Heart left ventricle (tissue), 16 donors: Measurements from ENCODE around the gene MT1M. TPM values are rescaled to one million over a fixed set of nuclear protein-coding genes. Genes with fewer than 3 reads are reported as not detected.

Experiments
- ATAC-seq, 4 donors: fragments of 200-7000 bp; cut with Tn5 transposase; one replicate each; pipeline ENCODE4 v1.9.1; 2020 to 2022; ENCODE audit warnings: moderate library complexity in 4 of 4, mild to moderate bottlenecking in 3 of 4, moderate number of reproducible peaks in 1 of 4
- DNase-seq, 5 donors: peaks; one replicate each; pipeline ENCODE4 v3.0.0-alpha.2; 2020
- H3K27ac ChIP-seq, 12 donors: fragments of 200-600 bp; sonication (generic) in 4 of 12; one replicate each; pipeline versions ENCODE4 v1.5.0 to v1.8.0; 2016 to 2022; ENCODE audit warnings: mild to moderate bottlenecking in 2 of 12
- H3K27me3 ChIP-seq, 9 donors: fragments of 200-600 bp; sonication (generic) in 2 of 9; one replicate each; pipeline versions ENCODE4 v1.5.1 to v1.8.0; 2016 to 2022; ENCODE audit warnings: mild to moderate bottlenecking in 3 of 9
- H3K36me3 ChIP-seq, 9 donors: fragments of 200-600 bp; sonication (generic) in 2 of 9; one replicate each; pipeline versions ENCODE4 v1.5.0 to v1.8.0; 2018 to 2022; ENCODE audit warnings: mild to moderate bottlenecking in 2 of 9
- H3K4me1 ChIP-seq, 12 donors: fragments of 200-600 bp; sonication (generic) in 4 of 12; one replicate each; pipeline versions ENCODE4 v1.5.0 to v1.8.0; 2016 to 2022; ENCODE audit warnings: mild to moderate bottlenecking in 3 of 12
- H3K4me3 ChIP-seq, 12 donors: fragments of 200-600 bp; sonication (generic) in 4 of 12; one replicate each; pipeline versions ENCODE4 v1.5.0 to v1.8.0; 2017 to 2022; ENCODE audit warnings: mild to moderate bottlenecking in 9 of 12, moderate library complexity in 4 of 12
- H3K9me3 ChIP-seq, 12 donors: fragments of 200-600 bp; sonication (generic) in 4 of 12; one replicate each; pipeline versions ENCODE4 v1.5.0 to v1.8.0; 2016 to 2022; ENCODE audit warnings: mild to moderate bottlenecking in 1 of 12
- POLR2A ChIP-seq, 2 donors: fragments of 450-650 bp; IDR thresholded peaks; one replicate each; pipeline ENCODE4 v1.6.1; 2017; ENCODE audit warnings: antibody characterized with exemption in 2 of 2, mild to moderate bottlenecking in 2 of 2, moderate library complexity in 2 of 2
- WGBS, 4 donors: extraction: QIAGEN DNeasy Blood & Tissue Kit in 2 of 4; methylation state at CpG; one replicate each; pipeline versions ENCODE4 v1.1.5 to v1.1.7; 2013 to 2018; 5-methylcytosine and 5-hydroxymethylcytosine counted together
- intact Hi-C, 10 donors: fragments of 100-400 bp; cut with DNase I; formaldehyde crosslinking; loops; one replicate each; pipeline versions ENCODE4 v1.11.1 to v1.14.2; 2022
- polyA plus RNA-seq, 2 donors: library from polyadenylated mRNA; stranded (reverse); fragments of 200-250 nt; gene quantifications; one replicate each; pipeline ENCODE4 v1.2.3, GENCODE V29; 2013
- total RNA-seq, 9 donors: library from RNA; depleted of rRNA in 2 of 9; stranded (reverse); fragments of >200 nt in 2 of 9; fragmentation: NEBNext Ultra II Directional in 3 of 9; extraction: Animal tissue kit (Norgen Biotek cat#: 25700) in 3 of 9; gene quantifications; one replicate each; pipeline versions ENCODE4 v1.1.0 to v1.2.4, GENCODE V29; 2016 to 2023
- TF ChIP-seq, protein P1 (sequence below), 12 donors: fragments of 200-600 bp; sonication (generic) in 4 of 12; IDR thresholded peaks; one replicate each; pipeline versions ENCODE4 v1.5.0 to v1.8.0; 2018 to 2022; ENCODE audit warnings: antibody characterized with exemption in 12 of 12, mild to moderate bottlenecking in 5 of 12
- donor health status: ischemic (EF 13 %, LVEDD 7.1; RV severe dilation, severe dysfunction).
- donor health status: healthy with polysubstance abuse.
- donor health status: DM: no; HTN: yes; CAD: no.
- donor health status: DM: no; HTN: no; CAD: no.
- donor health status: ischemic (EF 25% LVEDD 6.9; RV normal size, moderate dysfunction).
- donor health status: ischemic (EF 25% LVEDD 5.7; RV mildly dilated, moderate dysfunction).
- donor health status: healthy.
- donor health status: DM: yes; HTN: yes; CAD: no.
- donor health status: ischemic (EF 35%, LVEDD 5.7; RV mildly dilated, moderate dysfunction).
- donor health status: nonischemic (EF 11% LVEDD 7.7; RV severe dilation, severe dysfunction).
- donor health status: DM: yes; HTN: yes; CAD: no.
- donor health status: PGD.
- donor health status: ischemic (EF 29% LVEDD 5.4; RV normal size, mild dysfunction).
- donor health status: nonischemic (EF 23%, LVEDD 6.1; RV moderate dilation, normal function).

MT1M gene
- total and polyA plus RNA-seq, 11 donors: 0.61 to 16.2 (median 7.4) TPM

DNA sequence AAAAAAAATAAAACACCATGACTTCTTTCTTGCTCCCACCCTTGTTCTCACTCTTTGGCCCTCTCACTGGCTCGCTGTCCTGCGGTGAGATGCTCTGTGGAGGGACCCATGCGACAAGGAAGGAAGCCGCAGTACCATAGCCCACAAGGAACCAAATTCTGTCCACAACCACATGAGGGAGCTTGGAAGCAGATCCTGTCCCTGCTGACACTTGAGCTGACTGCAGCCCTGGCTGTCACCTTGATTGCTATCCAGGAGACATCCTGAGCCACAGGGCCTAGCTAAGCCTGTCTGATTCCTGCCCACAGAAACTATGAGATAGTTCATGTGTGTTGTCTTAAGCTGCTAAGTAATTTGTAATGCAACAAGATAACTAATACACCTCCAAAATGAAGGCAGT is 28.9 kb upstream of the MT1M start:
- H3K27me3 ChIP-seq: peaks cover 0 to 4% (median 0%) of the 10 kb centered on the region in 9 donors
- TF ChIP-seq POLR2A (IDR thresholded peaks at IDR 0.05): no peak
- TF ChIP-seq, protein P1, sequence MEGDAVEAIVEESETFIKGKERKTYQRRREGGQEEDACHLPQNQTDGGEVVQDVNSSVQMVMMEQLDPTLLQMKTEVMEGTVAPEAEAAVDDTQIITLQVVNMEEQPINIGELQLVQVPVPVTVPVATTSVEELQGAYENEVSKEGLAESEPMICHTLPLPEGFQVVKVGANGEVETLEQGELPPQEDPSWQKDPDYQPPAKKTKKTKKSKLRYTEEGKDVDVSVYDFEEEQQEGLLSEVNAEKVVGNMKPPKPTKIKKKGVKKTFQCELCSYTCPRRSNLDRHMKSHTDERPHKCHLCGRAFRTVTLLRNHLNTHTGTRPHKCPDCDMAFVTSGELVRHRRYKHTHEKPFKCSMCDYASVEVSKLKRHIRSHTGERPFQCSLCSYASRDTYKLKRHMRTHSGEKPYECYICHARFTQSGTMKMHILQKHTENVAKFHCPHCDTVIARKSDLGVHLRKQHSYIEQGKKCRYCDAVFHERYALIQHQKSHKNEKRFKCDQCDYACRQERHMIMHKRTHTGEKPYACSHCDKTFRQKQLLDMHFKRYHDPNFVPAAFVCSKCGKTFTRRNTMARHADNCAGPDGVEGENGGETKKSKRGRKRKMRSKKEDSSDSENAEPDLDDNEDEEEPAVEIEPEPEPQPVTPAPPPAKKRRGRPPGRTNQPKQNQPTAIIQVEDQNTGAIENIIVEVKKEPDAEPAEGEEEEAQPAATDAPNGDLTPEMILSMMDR (IDR thresholded peaks at IDR 0.05): peak; percentile 37 to 69 (median 56)
- intact Hi-C loops: loop anchor here in 9 of 10 donors (1.0 to 10.0 kb wide), 8 partner anchors 86 to 181 kb away; no protein-coding TSS in a partner anchor
- no peaks in the 10 kb centered on the region for H3K9me3 ChIP-seq
- peak in 4 of 5 donors; percentile 57 to 77 (median 64) for DNase-seq
- no peaks in the 10 kb centered on the region for H3K36me3 ChIP-seq
- peak in 3 of 4 donors; percentile 12 to 30 (median 29) for ATAC-seq
- 23 to 43% (median 31%) methylated on average over 4 of the region's 4 CpGs for WGBS, 4 donors
- no peak overlapping the region for H3K4me3 ChIP-seq
- H3K27ac ChIP-seq: peak overlapping the region in 2 of 12 donors; percentile 22 to 43
- peaks cover 0 to 31% (median 23%) of the 10 kb centered on the region in 12 donors for H3K4me1 ChIP-seq

DNA sequence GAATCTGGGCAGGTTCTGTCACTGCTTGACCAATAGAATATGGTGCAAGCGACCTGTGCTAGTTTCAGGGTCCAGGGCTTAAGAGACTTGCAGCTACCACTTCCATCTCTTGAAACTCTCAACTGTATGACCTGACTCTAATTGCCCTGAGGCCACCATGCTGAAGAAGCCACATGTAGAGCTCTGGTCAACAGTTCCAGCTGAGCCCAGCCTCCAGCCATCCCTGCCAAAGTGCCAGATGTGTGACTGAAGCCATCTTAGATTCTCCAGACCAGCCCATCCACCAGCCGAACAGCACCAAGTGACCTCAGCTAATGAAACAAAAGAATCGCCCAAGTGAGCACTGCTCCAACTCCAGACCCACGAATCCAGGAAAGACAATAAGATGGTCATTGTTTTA is 27.5 kb upstream of the MT1M start:
- intact Hi-C loops: loop anchor here (5.0 to 10.0 kb wide), 8 partner anchors 37 to 180 kb away; partner anchors contain the start of gene MT1X (in 6 of the 10)
- Histone ChIP-seq H3K9me3 (no peaks in the 10 kb centered on the region), H3K4me3 (no peak overlapping the region), H3K4me1 (peaks cover under 1 to 45% (median 34%) of the 10 kb centered on the region in 12 donors), H3K36me3 (no peaks in the 10 kb centered on the region), H3K27ac (peak overlapping the region in 4 of 12 donors; percentile 91 to 97 (median 96)), H3K27me3 (peaks cover 0 to 4% (median 0%) of the 10 kb centered on the region in 9 donors)
- TF ChIP-seq, protein P1 (IDR thresholded peaks at IDR 0.05): no peak
- TF ChIP-seq POLR2A (IDR thresholded peaks at IDR 0.05): no peak
- no peak for ATAC-seq
- 77 to 92% (median 90%) methylated on average over 4 of the region's 4 CpGs for WGBS, 4 donors
- DNase-seq: no peak

DNA sequence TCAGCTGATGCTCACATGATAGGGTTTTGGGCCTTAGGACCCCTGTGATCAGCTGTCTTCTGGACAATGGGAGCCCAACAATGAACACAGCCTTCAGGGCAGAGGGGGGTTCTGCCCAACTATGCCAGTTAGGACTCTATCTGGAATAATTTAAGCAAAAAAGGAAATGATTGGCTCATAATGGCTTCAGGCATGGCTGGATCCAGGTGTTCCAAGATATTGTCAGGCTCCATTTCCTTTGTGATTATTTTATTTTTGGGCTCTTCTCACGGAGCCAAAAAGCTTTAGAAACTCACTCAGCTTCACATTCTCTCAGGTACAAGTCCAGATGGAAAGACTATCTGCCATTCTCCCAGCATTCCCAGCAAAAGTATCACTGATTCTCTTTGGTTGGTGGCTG is 27.0 kb upstream of the MT1M start:
- 67 to 88% (median 78%) methylated on average over 1 of the region's 1 CpG for WGBS, 4 donors
- no peaks in the 10 kb centered on the region for H3K36me3 ChIP-seq
- H3K4me3 ChIP-seq: no peak overlapping the region
- H3K27ac ChIP-seq: peak overlapping the region in 11 of 12 donors; percentile 86 to 99 (median 96)
- TF ChIP-seq POLR2A (IDR thresholded peaks at IDR 0.05): no peak
- TF ChIP-seq, protein P1 (IDR thresholded peaks at IDR 0.05): no peak
- H3K9me3 ChIP-seq: no peaks in the 10 kb centered on the region
- ATAC-seq: no peak
- intact Hi-C loops: loop anchor here in 9 of 10 donors (5.0 to 10.0 kb wide), 5 partner anchors 37 to 179 kb away; partner anchors contain the start of gene MT1X (in 6 of the 9)
- DNase-seq: no peak
- H3K27me3 ChIP-seq: peaks cover 0 to 4% (median 0%) of the 10 kb centered on the region in 9 donors
- H3K4me1 ChIP-seq: peaks cover 5 to 50% (median 39%) of the 10 kb centered on the region in 12 donors

DNA sequence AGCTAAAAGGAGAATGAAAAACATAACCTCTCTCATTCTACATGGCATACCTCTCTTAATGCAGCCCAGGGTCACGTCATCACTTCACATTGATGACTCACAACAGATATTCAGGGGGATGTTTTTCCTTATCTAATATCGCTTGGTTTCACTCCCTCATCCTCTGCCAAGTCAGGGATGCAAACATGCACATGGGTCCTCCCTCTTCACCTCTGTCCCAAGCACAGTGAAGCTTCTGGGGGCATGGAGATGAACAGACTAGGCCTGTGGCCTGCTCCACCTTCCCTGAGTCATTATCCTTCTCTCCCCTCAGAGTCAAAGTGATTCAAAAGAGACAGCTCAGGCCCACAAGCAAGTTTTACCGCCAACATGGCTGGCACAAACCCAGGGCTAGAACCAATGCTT is 26.4 kb upstream of the MT1M start:
- Histone ChIP-seq H3K4me3 (no peak overlapping the region), H3K27ac (peak overlapping the region; percentile 86 to 99 (median 96)), H3K9me3 (no peaks in the 10 kb centered on the region), H3K27me3 (peaks cover 0 to 2% (median 0%) of the 10 kb centered on the region in 9 donors), H3K4me1 (peaks cover 8 to 56% (median 45%) of the 10 kb centered on the region in 12 donors), H3K36me3 (no peaks in the 10 kb centered on the region)
- ATAC-seq: no peak
- intact Hi-C loops: loop anchor here (2.0 to 10.0 kb wide), 6 partner anchors 27 to 179 kb away; partner anchors contain the start of genes MT1X (in 6 of the 10) and MT1M (in 1 of the 10)
- peak in 2 of 5 donors; percentile 41 to 46 for DNase-seq
- TF ChIP-seq, protein P1 (IDR thresholded peaks at IDR 0.05): no peak
- TF ChIP-seq POLR2A (IDR thresholded peaks at IDR 0.05): no peak
- WGBS, 4 donors: 43 to 61% (median 56%) methylated on average over 3 of the region's 3 CpGs
